HT-29 (cell line): ENCODE results near the gene CEP72. TPM values are rescaled to one million over a fixed set of nuclear protein-coding genes. Genes with fewer than 3 reads are reported as not detected.

Source experiments
- total RNA-seq: library from RNA; depleted of rRNA; stranded (reverse); fragments of >200 nt; shearing (Covaris generic); gene quantifications from 2 replicates; pipeline ENCODE4 v1.2.3, GENCODE V29; 2014; rRNA removed

CEP72 gene
- total RNA-seq, 1 experiment from 2014 or later = 31.5 TPM

Other genes with a start within 250 kb of the CEP72 start
- gene EXOC3, start 169.2 kb upstream of the CEP72 start, total RNA-seq = 65.7 and 74.3 TPM in 2 replicates
- 11.5 and 16.0 TPM in 2 replicates for gene SLC9A3, start 87.9 kb upstream of the CEP72 start, total RNA-seq
- gene TPPP, start 81.0 kb downstream of the CEP72 start, total RNA-seq = 20.7 and 21.7 TPM in 2 replicates
- 3.7 and 5.2 TPM in 2 replicates for gene ZDHHC11B, start 172.4 kb downstream of the CEP72 start, total RNA-seq
- gene ZDHHC11, start 238.6 kb downstream of the CEP72 start, total RNA-seq = 23.2 and 43.4 TPM in 2 replicates